GM18861 (cell line): Measurements from ENCODE around the gene CEP68.
"Not testable (repeated sequence)": the region's sequence is repeated elsewhere in the genome, so short reads cannot be mapped to it uniquely, and the experiment has no call there.

ENCODE experiments used
- ATAC-seq: cut with Tn5 transposase; IDR thresholded peaks from one replicate; pipeline ENCODE4 v1.9.1; 2021; ENCODE audit not compliant: unreplicated experiment

Gene CEP68

GRCh38 chr2:65079017-65079416, 22.8 kb downstream of the CEP68 start:
- ATAC-seq, result no peak

GRCh38 chr2:65081232-65081685, 25.0 kb downstream of the CEP68 start:
- no peak for ATAC-seq

GRCh38 chr2:65085148-65085547, 28.9 kb downstream of the CEP68 start:
- no peak for ATAC-seq

GRCh38 chr2:65092791-65093190, 36.6 kb downstream of the CEP68 start:
- no peak for ATAC-seq

- no peak for ATAC-seq
Observed at GRCh38 chr2:65093211-65093610, 37.0 kb downstream of the CEP68 start.

GRCh38 chr2:65096948-65097347, 40.7 kb downstream of the CEP68 start:
- ATAC-seq, result no peak

GRCh38 chr2:65097844-65098243, 41.6 kb downstream of the CEP68 start:
- ATAC-seq, result no peak

GRCh38 chr2:65098741-65099140, 42.5 kb downstream of the CEP68 start:
- no peak for ATAC-seq

GRCh38 chr2:65101071-65101470, 44.9 kb downstream of the CEP68 start:
- ATAC-seq, result no peak

- no peak for ATAC-seq
Observed at GRCh38 chr2:65103013-65103715, 46.9 kb downstream of the CEP68 start.

- no peak for ATAC-seq
Observed at GRCh38 chr2:65107530-65107929, 51.3 kb downstream of the CEP68 start.

- no peak for ATAC-seq
Observed at GRCh38 chr2:65108780-65109179, 52.6 kb downstream of the CEP68 start.

- no peak for ATAC-seq
Observed at GRCh38 chr2:65112633-65113032, 56.4 kb downstream of the CEP68 start.

- ATAC-seq, result no peak
Observed at GRCh38 chr2:65113229-65113628, 57.0 kb downstream of the CEP68 start.

GRCh38 chr2:65113816-65114215, 57.6 kb downstream of the CEP68 start:
- no peak for ATAC-seq

- ATAC-seq, result no peak
Observed at GRCh38 chr2:65114921-65115320, 58.7 kb downstream of the CEP68 start.

GRCh38 chr2:65116645-65117044, 60.4 kb downstream of the CEP68 start:
- ATAC-seq, result no peak

- no peak for ATAC-seq
Observed at GRCh38 chr2:65120990-65121693, 64.9 kb downstream of the CEP68 start.

GRCh38 chr2:65122313-65122712, 66.1 kb downstream of the CEP68 start:
- no peak for ATAC-seq

- not testable (repeated sequence) for ATAC-seq
Observed at GRCh38 chr2:65125457-65125856, 69.2 kb downstream of the CEP68 start.

- no peak for ATAC-seq
Observed at GRCh38 chr2:65128297-65129190, 72.3 kb downstream of the CEP68 start.
